Breast epithelium (tissue), 3 donors: ENCODE data around the gene PLEKHA6.

Experiments used
- CTCF ChIP-seq, 3 donors: fragments of 450-650 bp; IDR thresholded peaks; one replicate each; pipeline ENCODE4 v1.5.1; 2016 to 2017; ENCODE audit warnings: antibody characterized with exemption in 3 of 3, mild to moderate bottlenecking in 3 of 3, moderate library complexity in 3 of 3
- POLR2A ChIP-seq: fragments of 450-650 bp; IDR thresholded peaks from one replicate; pipeline ENCODE4 v1.6.1; 2016; ENCODE audit warnings: antibody characterized with exemption, mild to moderate bottlenecking, moderate library complexity
- POLR2AphosphoS5 ChIP-seq, 3 donors: sonication (generic); formaldehyde crosslinking; IDR thresholded peaks; one replicate each; pipeline ENCODE4 v1.6.1; 2017; ENCODE audit warnings: antibody characterized with exemption in 3 of 3

GRCh38 chr1:204289280-204289679 is 70.4 kb downstream of the PLEKHA6 start:
- no peak for TF ChIP-seq CTCF (IDR thresholded peaks at IDR 0.05)
- no peak for TF ChIP-seq POLR2AphosphoS5 (IDR thresholded peaks at IDR 0.05)
- no peak for TF ChIP-seq POLR2A
